Spleen (tissue), 11 donors: ENCODE measurements around the gene BAZ1A. TPM values are rescaled to one million over a fixed set of nuclear protein-coding genes. Genes with fewer than 3 reads are reported as not detected.

Experiments used
- DNase-seq: peaks from one replicate; pipeline ENCODE4 v3.0.0-alpha.2; 2020
- H3K27ac ChIP-seq, 8 donors: fragments of 200-600 bp; sonication (generic) in 7 of 8; 1 replicate in 4 of 8; 2 replicates in 4 of 8; pipeline versions ENCODE4 v1.5.0 to v1.8.0; 2016 to 2021; ENCODE audit warnings: inconsistent platforms in 4 of 8, mild to moderate bottlenecking in 4 of 8, moderate library complexity in 1 of 8
- H3K27me3 ChIP-seq, 7 donors: fragments of 200-600 bp; sonication (generic) in 6 of 7; replicated peaks in 1 of 7; 1 replicate in 4 of 7; 2 replicates in 3 of 7; pipeline versions ENCODE4 v1.5.0 to v1.8.0; 2016 to 2021; ENCODE audit warnings: inconsistent platforms in 3 of 7, mild to moderate bottlenecking in 1 of 7
- H3K36me3 ChIP-seq, 6 donors: fragments of 200-600 bp; sonication (generic) in 5 of 6; 1 replicate in 4 of 6; 2 replicates in 2 of 6; pipeline versions ENCODE4 v1.5.0 to v1.8.0; 2016 to 2021; ENCODE audit warnings: inconsistent platforms in 2 of 6
- H3K4me1 ChIP-seq, 6 donors: fragments of 200-600 bp; sonication (generic) in 5 of 6; 1 replicate in 3 of 6; 2 replicates in 3 of 6; pipeline versions ENCODE4 v1.5.0 to v1.8.0; 2016 to 2021; ENCODE audit warnings: inconsistent platforms in 3 of 6
- H3K4me3 ChIP-seq, 8 donors: fragments of 200-600 bp; sonication (generic) in 7 of 8; 1 replicate in 4 of 8; 2 replicates in 4 of 8; pipeline versions ENCODE4 v1.5.0 to v1.8.0; 2016 to 2021; ENCODE audit warnings: inconsistent platforms in 4 of 8, mild to moderate bottlenecking in 4 of 8, moderate library complexity in 2 of 8
- H3K9me3 ChIP-seq, 8 donors: fragments of 200-600 bp; sonication (generic) in 7 of 8; 1 replicate in 4 of 8; 2 replicates in 4 of 8; pipeline versions ENCODE4 v1.5.0 to v1.8.0; 2016 to 2021; ENCODE audit warnings: inconsistent platforms in 4 of 8
- CTCF ChIP-seq, 11 experiments: fragments of 200-600 bp in 7 of 11; fragments of 450-650 bp in 4 of 11; sonication (generic) in 4 of 11; IDR thresholded peaks in 8 of 11; conservative IDR thresholded peaks in 3 of 11; 1 replicate in 7 of 11; 2 replicates in 4 of 11; pipeline versions ENCODE4 v1.4.0 to v1.8.0; 2016 to 2021; ENCODE audit warnings: antibody characterized with exemption in 11 of 11, inconsistent platforms in 4 of 11, mild to moderate bottlenecking in 1 of 11
- POLR2A ChIP-seq, 3 donors: fragments of 450-650 bp; IDR thresholded peaks; one replicate each; pipeline ENCODE4 v1.5.1; 2017; ENCODE audit warnings: antibody characterized with exemption in 3 of 3, mild to moderate bottlenecking in 1 of 3
- POLR2AphosphoS5 ChIP-seq, 3 donors: sonication (generic); formaldehyde crosslinking; IDR thresholded peaks; one replicate each; pipeline ENCODE4 v1.5.1; 2017; ENCODE audit warnings: antibody characterized with exemption in 3 of 3
- WGBS, 5 donors: extraction: QIAGEN DNeasy Blood & Tissue Kit in 3 of 5; methylation state at CpG; one replicate each; pipeline versions ENCODE4 v1.1.5 to v1.1.7; 2013 to 2018; 5-methylcytosine and 5-hydroxymethylcytosine counted together
- intact Hi-C: fragments of 100-400 bp; cut with DNase I; formaldehyde crosslinking; loops from one replicate; pipeline ENCODE4 v1.15.0; 2023; ENCODE audit warnings: low total_unique reads
- polyA plus RNA-seq, 3 donors: library from polyadenylated mRNA; stranded (reverse); fragments of 200-250 nt; gene quantifications; one replicate each; pipeline ENCODE4 v1.2.1, GENCODE V29; 2013
- total RNA-seq, 7 donors: library from RNA; depleted of rRNA in 3 of 7; stranded (reverse); fragments of >200 nt in 3 of 7; fragmentation: NEBNext Ultra II Directional in 4 of 7; extraction: Animal tissue kit (Norgen Biotek cat#: 25700) in 4 of 7; gene quantifications; one replicate each; pipeline versions ENCODE4 v1.1.0 to v1.2.1, GENCODE V29; 2016 to 2021
- donor health status: healthy with polysubstance abuse.
- donor health status: DM: no; HTN: no; CAD: no; lungs with moderate emphysema.
- donor health status: DM: no; HTN: no; CAD: no.
- donor health status: Bipolar disorder and iron deficiency.
- donor health status: healthy.
- donor health status: DM: no; HTN: no; CAD: no.
- donor health status: DM: yes; HTN: yes; CAD: no.

Gene BAZ1A
- total and polyA plus RNA-seq, 10 donors, result 22.3 to 126 (median 64.5) TPM

- H3K36me3 ChIP-seq, result peaks cover 0 to 99% (median 49%) of the 10 kb centered on the region in 6 donors
- TF ChIP-seq POLR2AphosphoS5 (IDR thresholded peaks at IDR 0.05), result no peak
- TF ChIP-seq POLR2A (IDR thresholded peaks at IDR 0.05), result no peak
- no peak for TF ChIP-seq CTCF (IDR thresholded peaks at IDR 0.05 in 8 of 11, conservative IDR thresholded peaks at IDR 0.05 in 3 of 11)
- peaks cover 0 to 25% (median 15%) of the 10 kb centered on the region in 6 donors for H3K4me1 ChIP-seq
- 88 to 95% (median 93%) methylated on average over 2 of the region's 2 CpGs for WGBS, 5 donors
- H3K4me3 ChIP-seq, result no peak overlapping the region
- no peaks in the 10 kb centered on the region for H3K9me3 ChIP-seq
- peak overlapping the region in 2 of 8 donors; percentile 41 to 49 for H3K27ac ChIP-seq
- no peaks in the 10 kb centered on the region for H3K27me3 ChIP-seq
- no peak for DNase-seq
- intact Hi-C loops, result no loop called here
Measured at GRCh38 chr14:34782031-34782430, 93.1 kb downstream of the BAZ1A start.

- Histone ChIP-seq H3K27me3 (no peaks in the 10 kb centered on the region), H3K4me3 (no peak overlapping the region), H3K4me1 (peaks cover 0 to 24% (median 15%) of the 10 kb centered on the region in 6 donors), H3K9me3 (no peaks in the 10 kb centered on the region), H3K36me3 (peaks cover 0 to 100% (median 49%) of the 10 kb centered on the region in 6 donors), H3K27ac (peak overlapping the region in 2 of 8 donors; percentile 41 to 49)
- TF ChIP-seq CTCF (IDR thresholded peaks at IDR 0.05 in 8 of 11, conservative IDR thresholded peaks at IDR 0.05 in 3 of 11), result no peak
- TF ChIP-seq POLR2AphosphoS5 (IDR thresholded peaks at IDR 0.05), result no peak
- TF ChIP-seq POLR2A (IDR thresholded peaks at IDR 0.05), result no peak
- intact Hi-C loops, result no loop called here
- DNase-seq, result no peak
- WGBS, 5 donors, result 78 to 96% (median 91%) methylated on average over 1 of the region's 1 CpG
Measured at GRCh38 chr14:34781242-34781641, 93.9 kb downstream of the BAZ1A start.

GRCh38 chr14:34780646-34781045, 94.5 kb downstream of the BAZ1A start:
- Histone ChIP-seq H3K27me3 (no peaks in the 10 kb centered on the region), H3K27ac (peak overlapping the region in 1 of 8 donors; percentile 49), H3K9me3 (no peaks in the 10 kb centered on the region), H3K4me3 (no peak overlapping the region), H3K36me3 (peaks cover 0 to 100% (median 55%) of the 10 kb centered on the region in 6 donors), H3K4me1 (peaks cover 0 to 18% (median 9%) of the 10 kb centered on the region in 6 donors)
- DNase-seq, result no peak
- TF ChIP-seq POLR2A (IDR thresholded peaks at IDR 0.05) (no peak), CTCF (IDR thresholded peaks at IDR 0.05 in 8 of 11, conservative IDR thresholded peaks at IDR 0.05 in 3 of 11) (no peak), POLR2AphosphoS5 (IDR thresholded peaks at IDR 0.05) (no peak)
- intact Hi-C loops, result no loop called here

GRCh38 chr14:34778744-34779143, 96.4 kb downstream of the BAZ1A start:
- intact Hi-C loops, result no loop called here
- TF ChIP-seq POLR2A (IDR thresholded peaks at IDR 0.05) (no peak), POLR2AphosphoS5 (IDR thresholded peaks at IDR 0.05) (peak in 1 of 3 donors; percentile 20), CTCF (IDR thresholded peaks at IDR 0.05 in 8 of 11, conservative IDR thresholded peaks at IDR 0.05 in 3 of 11) (no peak)
- Histone ChIP-seq H3K27me3 (no peaks in the 10 kb centered on the region), H3K36me3 (peaks cover 0 to 100% (median 64%) of the 10 kb centered on the region in 6 donors), H3K4me3 (no peak overlapping the region), H3K9me3 (no peaks in the 10 kb centered on the region), H3K27ac (no peak overlapping the region), H3K4me1 (peaks cover 0 to 11% (median 2%) of the 10 kb centered on the region in 6 donors)
- WGBS, 5 donors, result 94 to 100% (median 97%) methylated on average over 3 of the region's 3 CpGs
- no peak for DNase-seq
